ENCODE results near the gene ARHGAP21.
A peak's percentile ranks its signal among the peaks of the same experiment; 100 is the strongest.

DNA sequence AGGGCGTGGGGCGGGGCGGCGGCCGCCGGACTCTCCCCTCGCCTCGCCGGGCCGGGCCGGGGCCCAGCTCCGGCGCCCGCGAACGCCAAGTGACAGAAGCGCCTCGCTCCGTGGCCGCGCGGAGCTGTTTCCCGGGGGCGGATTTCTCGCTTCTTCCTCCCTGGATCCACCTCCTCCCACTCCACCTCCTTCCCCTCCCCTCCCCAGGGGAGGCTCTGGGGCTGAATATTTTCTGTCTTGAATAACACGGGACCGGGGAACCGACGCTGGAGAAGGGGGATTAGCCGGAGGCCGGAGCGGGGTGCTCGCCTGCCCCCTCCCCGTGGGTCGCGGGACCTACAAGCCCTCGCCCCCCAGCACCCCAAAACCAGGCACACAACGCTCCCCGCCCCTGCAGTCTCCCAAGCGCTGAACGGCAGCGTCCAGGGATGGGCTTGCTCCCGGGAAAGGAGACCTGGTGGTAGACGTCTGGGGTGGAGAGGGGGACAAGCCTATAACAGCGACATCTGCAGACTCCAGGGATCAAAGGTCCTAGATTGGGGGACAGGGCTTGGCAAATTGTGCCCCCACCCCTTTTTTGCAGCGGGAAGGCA, at the start of gene ARHGAP21:
- TF ChIP-seq, protein P1, sequence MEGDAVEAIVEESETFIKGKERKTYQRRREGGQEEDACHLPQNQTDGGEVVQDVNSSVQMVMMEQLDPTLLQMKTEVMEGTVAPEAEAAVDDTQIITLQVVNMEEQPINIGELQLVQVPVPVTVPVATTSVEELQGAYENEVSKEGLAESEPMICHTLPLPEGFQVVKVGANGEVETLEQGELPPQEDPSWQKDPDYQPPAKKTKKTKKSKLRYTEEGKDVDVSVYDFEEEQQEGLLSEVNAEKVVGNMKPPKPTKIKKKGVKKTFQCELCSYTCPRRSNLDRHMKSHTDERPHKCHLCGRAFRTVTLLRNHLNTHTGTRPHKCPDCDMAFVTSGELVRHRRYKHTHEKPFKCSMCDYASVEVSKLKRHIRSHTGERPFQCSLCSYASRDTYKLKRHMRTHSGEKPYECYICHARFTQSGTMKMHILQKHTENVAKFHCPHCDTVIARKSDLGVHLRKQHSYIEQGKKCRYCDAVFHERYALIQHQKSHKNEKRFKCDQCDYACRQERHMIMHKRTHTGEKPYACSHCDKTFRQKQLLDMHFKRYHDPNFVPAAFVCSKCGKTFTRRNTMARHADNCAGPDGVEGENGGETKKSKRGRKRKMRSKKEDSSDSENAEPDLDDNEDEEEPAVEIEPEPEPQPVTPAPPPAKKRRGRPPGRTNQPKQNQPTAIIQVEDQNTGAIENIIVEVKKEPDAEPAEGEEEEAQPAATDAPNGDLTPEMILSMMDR (IDR thresholded peaks at IDR 0.05), result peak in 1 of 6 experiments; percentile 7
- TF ChIP-seq POLR2A (IDR thresholded peaks at IDR 0.05), result peak in 1 of 2 donors; percentile 70

Data from thyroid gland (tissue), 4 donors.